Sigmoid colon (tissue), 4 donors: ENCODE measurements around the gene TMEM53.

Experiments
- CTCF ChIP-seq, 4 experiments: fragments of 450-650 bp in 3 of 4; fragments of 200-600 bp in 1 of 4; IDR thresholded peaks; one replicate each; pipeline ENCODE4 v1.5.1; 2016 to 2019; ENCODE audit warnings: antibody characterized with exemption in 4 of 4, mild to moderate bottlenecking in 3 of 4, moderate library complexity in 2 of 4
- EP300 ChIP-seq, 4 donors: sonication (generic); formaldehyde crosslinking; IDR thresholded peaks; one replicate each; pipeline ENCODE4 v1.6.1; 2017; ENCODE audit warnings: antibody characterized with exemption in 4 of 4
- POLR2A ChIP-seq, 2 donors: fragments of 450-650 bp; IDR thresholded peaks; one replicate each; pipeline ENCODE4 v1.6.1; 2016; ENCODE audit warnings: antibody characterized with exemption in 2 of 2, mild to moderate bottlenecking in 2 of 2, moderate library complexity in 2 of 2
- POLR2AphosphoS5 ChIP-seq, 4 donors: sonication (generic); formaldehyde crosslinking; IDR thresholded peaks; one replicate each; pipeline ENCODE4 v1.6.1; 2017; ENCODE audit warnings: antibody characterized with exemption in 4 of 4

DNA sequence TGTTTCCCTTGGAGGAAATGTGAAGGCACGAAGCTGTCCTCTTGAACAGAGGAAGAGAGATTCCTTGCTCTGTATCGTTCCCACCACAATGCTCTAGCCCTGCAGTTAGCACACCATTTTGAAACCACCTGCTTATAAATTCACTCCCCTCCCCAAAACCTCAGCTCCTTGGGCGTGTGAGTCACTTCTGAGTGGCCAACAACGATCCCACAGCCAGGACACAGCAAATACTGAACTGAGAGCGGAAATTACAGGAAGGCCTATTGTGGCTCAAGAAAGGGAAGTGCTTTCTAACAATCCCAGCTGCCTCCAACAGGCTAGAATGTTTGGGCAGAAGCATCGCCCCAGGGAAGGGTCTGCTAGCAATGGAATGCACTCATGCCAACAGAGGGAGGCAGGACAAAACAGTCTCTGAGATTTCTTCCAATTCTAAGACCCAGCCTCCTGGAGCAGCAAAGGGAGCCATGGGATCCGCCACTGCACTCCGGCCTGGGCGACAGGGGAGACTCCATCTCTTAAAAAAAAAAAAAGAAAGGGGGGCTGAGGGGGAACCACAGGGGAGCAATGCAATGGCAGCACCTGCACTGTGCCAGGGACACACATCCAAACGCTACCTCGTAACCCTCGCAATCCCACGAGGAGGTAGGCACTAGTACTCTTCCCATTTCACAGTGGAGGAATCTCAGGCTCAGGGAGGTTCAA, 1.9 kb downstream of the TMEM53 start:
- TF ChIP-seq CTCF (IDR thresholded peaks at IDR 0.05) (no peak), EP300 (IDR thresholded peaks at IDR 0.05) (no peak), POLR2AphosphoS5 (IDR thresholded peaks at IDR 0.05) (no peak), POLR2A (IDR thresholded peaks at IDR 0.05) (no peak)
